CD4-positive, CD25-positive, alpha-beta regulatory T cell (primary cell): ENCODE measurements around the gene CCDC136. TPM values are rescaled to one million over a fixed set of nuclear protein-coding genes. Genes with fewer than 3 reads are reported as not detected.
A peak's percentile ranks its signal among the peaks of the same experiment; 100 is the strongest.

ENCODE experiments used
- ATAC-seq, 2 donors: fragments of 150-1000 bp; cut with Tn5 transposase; one replicate each; pipeline ENCODE4 v1.10.0; 2021; ENCODE audit warnings: low read depth in 2 of 2, moderate number of reproducible peaks in 2 of 2, moderate library complexity in 1 of 2
- DNase-seq, 3 donors: peaks; one replicate each; pipeline versions ENCODE4 v3.0.0 to v3.0.0-alpha.2; 2012 to 2022; ENCODE audit warnings: mixed read lengths in 1 of 3
- H3K27ac ChIP-seq: one replicate; pipeline ENCODE4 v1.7.0; 2013; ENCODE audit warnings: mild to moderate bottlenecking, low read length; ENCODE audit not compliant: insufficient read depth, poor library complexity, severe bottlenecking
- H3K27me3 ChIP-seq: one replicate; pipeline ENCODE4 v1.7.0; 2013; ENCODE audit warnings: low read length; ENCODE audit not compliant: control insufficient read depth, insufficient read depth
- H3K36me3 ChIP-seq: one replicate; pipeline ENCODE4 v1.7.0; 2013; ENCODE audit warnings: mild to moderate bottlenecking, low read length, moderate library complexity; ENCODE audit not compliant: control insufficient read depth, insufficient read depth
- H3K4me1 ChIP-seq: 2 replicates; pipeline ENCODE4 v1.7.0; 2013; ENCODE audit warnings: mild to moderate bottlenecking, low read length; ENCODE audit not compliant: insufficient read depth, control insufficient read depth, poor library complexity, severe bottlenecking
- H3K4me3 ChIP-seq: one replicate; pipeline ENCODE4 v1.7.0; 2013; ENCODE audit warnings: low read depth, mild to moderate bottlenecking, low read length, moderate library complexity
- H3K9me3 ChIP-seq, 2 experiments: 1 replicate in 1 of 2; 2 replicates in 1 of 2; pipeline ENCODE4 v1.7.0; 2013; ENCODE audit warnings: low read length in 2 of 2, mild to moderate bottlenecking in 1 of 2, moderate library complexity in 1 of 2; ENCODE audit not compliant: control insufficient read depth in 2 of 2
- H3K27ac Mint-ChIP-seq, 3 donors: one replicate each; pipeline ENCODE4 v1.8.0; 2020 to 2022; ENCODE audit warnings: mild to moderate bottlenecking in 3 of 3, mixed read lengths in 3 of 3, moderate library complexity in 2 of 3
- H3K27me3 Mint-ChIP-seq: one replicate; pipeline ENCODE4 v1.8.0; 2022; ENCODE audit warnings: mild to moderate bottlenecking, mixed read lengths
- H3K36me3 Mint-ChIP-seq: one replicate; pipeline ENCODE4 v1.8.0; 2020; ENCODE audit warnings: mixed read lengths
- H3K4me1 Mint-ChIP-seq, 4 donors: one replicate each; pipeline ENCODE4 v1.8.0; 2020 to 2022; ENCODE audit warnings: mixed read lengths in 4 of 4, mild to moderate bottlenecking in 1 of 4
- H3K4me3 Mint-ChIP-seq, 4 donors: one replicate each; pipeline ENCODE4 v1.8.0; 2020 to 2022; ENCODE audit warnings: mild to moderate bottlenecking in 4 of 4, mixed read lengths in 4 of 4, moderate library complexity in 3 of 4
- H3K9me3 Mint-ChIP-seq, 7 donors: one replicate each; pipeline ENCODE4 v1.8.0; 2020 to 2022; ENCODE audit warnings: mixed read lengths in 7 of 7, mild to moderate bottlenecking in 3 of 7, moderate library complexity in 2 of 7
- polyA plus RNA-seq, 4 donors: library from polyadenylated mRNA; unstranded; fragments of 300-500 nt; fragmentation: Illumina TruSeq; gene quantifications; one replicate each; pipeline ENCODE4 v1.2.3, GENCODE V29; 2021
- total RNA-seq: library from RNA; stranded (reverse); gene quantifications from one replicate; pipeline ENCODE4 v1.2.3, GENCODE V29; 2022

Gene CCDC136
- total and polyA plus RNA-seq, 5 donors from 2014 or later, result 0.48 to 14.1 (median 1.5) TPM

GRCh38 chr7:128826916-128827247 lies 35.1 kb downstream of the CCDC136 start:
- DNase-seq (no peak), ATAC-seq (no peak)
- no peak overlapping the region for H3K4me3 ChIP-seq
- Mint-ChIP-seq H3K27ac (no peak overlapping the region), H3K9me3 (peaks cover 0 to 3% (median 0%) of the 10 kb centered on the region in 7 donors), H3K36me3 (no peaks in the 10 kb centered on the region), H3K27me3 (peaks cover 35% of the 10 kb centered on the region), H3K4me3 (no peak overlapping the region), H3K4me1 (peaks cover 0 to 20% (median 3%) of the 10 kb centered on the region in 4 donors)
- no peaks in the 10 kb centered on the region for H3K36me3 ChIP-seq
- peaks cover 22% of the 10 kb centered on the region for H3K4me1 ChIP-seq
- H3K27me3 ChIP-seq, result peaks cover 5% of the 10 kb centered on the region
- H3K27ac ChIP-seq, result no peak overlapping the region
- H3K9me3 ChIP-seq, result no peaks in the 10 kb centered on the region

- H3K4me3 ChIP-seq, result no peak overlapping the region
- H3K4me3 Mint-ChIP-seq, result no peak overlapping the region
Measured at GRCh38 chr7:128827248-128827958, 35.6 kb downstream of the CCDC136 start.

GRCh38 chr7:128827971-128828711 lies 36.4 kb downstream of the CCDC136 start:
- Mint-ChIP-seq H3K36me3 (no peaks in the 10 kb centered on the region), H3K4me3 (no peak overlapping the region), H3K9me3 (peaks cover 0 to 3% (median 0%) of the 10 kb centered on the region in 7 donors), H3K4me1 (peaks cover 0 to 22% (median 3%) of the 10 kb centered on the region in 4 donors), H3K27me3 (peaks cover 46% of the 10 kb centered on the region), H3K27ac (no peak overlapping the region)
- H3K27ac ChIP-seq, result no peak overlapping the region
- peaks cover 26% of the 10 kb centered on the region for H3K4me1 ChIP-seq
- DNase-seq, result no peak
- H3K4me3 ChIP-seq, result no peak overlapping the region
- H3K27me3 ChIP-seq, result peaks cover 5% of the 10 kb centered on the region
- ATAC-seq, result no peak
- H3K9me3 ChIP-seq, result no peaks in the 10 kb centered on the region
- H3K36me3 ChIP-seq, result no peaks in the 10 kb centered on the region

More at GRCh38 chr7:128827248-128827958, 35.6 kb downstream of the CCDC136 start:
- ATAC-seq (no peak), DNase-seq (no peak)
- peaks cover 5% of the 10 kb centered on the region for H3K27me3 ChIP-seq
- Mint-ChIP-seq H3K27me3 (peaks cover 39% of the 10 kb centered on the region), H3K4me1 (peaks cover 0 to 22% (median 3%) of the 10 kb centered on the region in 4 donors), H3K36me3 (no peaks in the 10 kb centered on the region), H3K9me3 (peaks cover 0 to 3% (median 0%) of the 10 kb centered on the region in 7 donors), H3K27ac (no peak overlapping the region)
- H3K9me3 ChIP-seq, result no peaks in the 10 kb centered on the region
- H3K36me3 ChIP-seq, result no peaks in the 10 kb centered on the region
- H3K4me1 ChIP-seq, result peaks cover 25% of the 10 kb centered on the region
- no peak overlapping the region for H3K27ac ChIP-seq

- peaks cover 0 to 3% (median 0%) of the 10 kb centered on the region in 7 donors for H3K9me3 Mint-ChIP-seq
- no peaks in the 10 kb centered on the region for H3K9me3 ChIP-seq
- H3K27ac Mint-ChIP-seq, result no peak overlapping the region
- peaks cover 5% of the 10 kb centered on the region for H3K27me3 ChIP-seq
- peak overlapping the region in 2 of 4 donors; percentile 41 to 59 for H3K4me3 Mint-ChIP-seq
- peaks cover 0 to 22% (median 3%) of the 10 kb centered on the region in 4 donors for H3K4me1 Mint-ChIP-seq
- no peak overlapping the region for H3K27ac ChIP-seq
- no peak overlapping the region for H3K4me3 ChIP-seq
- H3K4me1 ChIP-seq, result peaks cover 26% of the 10 kb centered on the region
- no peaks in the 10 kb centered on the region for H3K36me3 Mint-ChIP-seq
- no peak for ATAC-seq
- DNase-seq, result no peak
- peaks cover 55% of the 10 kb centered on the region for H3K27me3 Mint-ChIP-seq
- H3K36me3 ChIP-seq, result no peaks in the 10 kb centered on the region
Measured at GRCh38 chr7:128829391-128830166, 37.8 kb downstream of the CCDC136 start.

DNA sequence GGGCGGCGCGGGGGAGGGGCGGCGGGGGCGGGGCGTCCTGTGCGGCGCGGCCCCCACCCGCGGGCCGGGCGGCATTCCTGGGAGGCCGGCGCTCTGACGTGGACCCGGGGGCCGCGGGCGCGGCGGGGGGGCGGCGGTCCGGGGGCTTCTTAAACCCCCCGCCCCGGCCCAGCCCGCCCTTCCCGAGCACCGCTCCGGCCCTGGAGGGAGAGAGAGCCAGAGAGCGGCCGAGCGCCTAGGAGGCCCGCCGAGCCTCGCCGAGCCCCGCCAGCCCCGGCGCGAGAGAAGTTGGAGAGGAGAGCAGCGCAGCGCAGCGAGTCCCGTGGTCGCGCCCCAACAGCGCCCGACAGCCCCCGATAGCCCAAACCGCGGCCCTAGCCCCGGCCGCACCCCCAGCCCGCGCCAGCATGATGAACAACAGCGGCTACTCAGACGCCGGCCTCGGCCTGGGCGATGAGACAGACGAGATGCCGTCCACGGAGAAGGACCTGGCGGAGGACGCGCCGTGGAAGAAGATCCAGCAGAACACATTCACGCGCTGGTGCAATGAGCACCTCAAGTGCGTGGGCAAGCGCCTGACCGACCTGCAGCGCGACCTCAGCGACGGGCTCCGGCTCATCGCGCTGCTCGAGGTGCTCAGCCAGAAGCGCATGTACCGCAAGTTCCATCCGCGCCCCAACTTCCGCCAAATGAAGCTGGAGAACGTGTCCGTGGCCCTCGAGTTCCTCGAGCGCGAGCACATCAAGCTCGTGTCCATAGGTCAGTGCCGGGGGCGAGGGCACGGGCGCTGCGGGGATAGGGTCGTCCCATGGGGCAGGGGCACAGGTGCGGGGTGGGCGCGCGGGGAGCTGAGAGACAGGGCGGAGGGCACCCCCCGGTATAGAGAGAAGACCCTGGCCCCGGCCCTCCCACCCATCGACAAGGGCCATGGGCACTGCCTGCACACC lies 38.7 kb downstream of the CCDC136 start, which contains the start of gene FLNC:
FLNC (plus strand) TSS at position 176 of the 947 bp plus-strand sequence; CDS start at position 408, 232 bp downstream.
- DNase-seq (peak in 2 of 3 donors; percentile 36 to 50), ATAC-seq (peak; percentile 32 to 34)
- peaks cover 62% of the 10 kb centered on the region for H3K27me3 Mint-ChIP-seq
- Histone ChIP-seq H3K27ac (no peak within 1 kb of the TSS), H3K4me1 (peaks cover 26% of the 10 kb centered on the region), H3K9me3 (no peaks in the 10 kb centered on the region), H3K27me3 (peaks cover 5% of the 10 kb centered on the region), H3K4me3 (no peak within 1 kb of the TSS), H3K36me3 (no peaks in the 10 kb centered on the region)
- H3K9me3 Mint-ChIP-seq, result peaks cover 0 to 3% (median 0%) of the 10 kb centered on the region in 7 donors
- H3K36me3 Mint-ChIP-seq, result no peaks in the 10 kb centered on the region
- no peak within 1 kb of the TSS for H3K27ac Mint-ChIP-seq
- H3K4me3 Mint-ChIP-seq, result peak within 1 kb of the TSS in 3 of 4 donors; percentile 55 to 80 (median 76)
- peaks cover 0 to 22% (median 3%) of the 10 kb centered on the region in 4 donors for H3K4me1 Mint-ChIP-seq

GRCh38 chr7:128831178-128831993 lies 39.6 kb downstream of the CCDC136 start:
- no peaks in the 10 kb centered on the region for H3K36me3 Mint-ChIP-seq
- no peak overlapping the region for H3K27ac ChIP-seq

More at GRCh38 chr7:128831178-128831993, 39.6 kb downstream of the CCDC136 start:
- DNase-seq, result peak in 1 of 3 donors; percentile 4
- Histone ChIP-seq H3K9me3 (no peaks in the 10 kb centered on the region), H3K36me3 (no peaks in the 10 kb centered on the region), H3K4me1 (peaks cover 26% of the 10 kb centered on the region), H3K27me3 (peaks cover 5% of the 10 kb centered on the region), H3K4me3 (no peak overlapping the region)
- Mint-ChIP-seq H3K9me3 (peaks cover 0 to 3% (median 0%) of the 10 kb centered on the region in 7 donors), H3K4me3 (peak overlapping the region in 2 of 4 donors; percentile 67 to 73), H3K4me1 (peaks cover 0 to 22% (median 3%) of the 10 kb centered on the region in 4 donors), H3K27ac (no peak overlapping the region), H3K27me3 (peaks cover 62% of the 10 kb centered on the region)
- ATAC-seq, result no peak
